ENCODE results near the gene PTDSS2.

Gene PTDSS2

DNA sequence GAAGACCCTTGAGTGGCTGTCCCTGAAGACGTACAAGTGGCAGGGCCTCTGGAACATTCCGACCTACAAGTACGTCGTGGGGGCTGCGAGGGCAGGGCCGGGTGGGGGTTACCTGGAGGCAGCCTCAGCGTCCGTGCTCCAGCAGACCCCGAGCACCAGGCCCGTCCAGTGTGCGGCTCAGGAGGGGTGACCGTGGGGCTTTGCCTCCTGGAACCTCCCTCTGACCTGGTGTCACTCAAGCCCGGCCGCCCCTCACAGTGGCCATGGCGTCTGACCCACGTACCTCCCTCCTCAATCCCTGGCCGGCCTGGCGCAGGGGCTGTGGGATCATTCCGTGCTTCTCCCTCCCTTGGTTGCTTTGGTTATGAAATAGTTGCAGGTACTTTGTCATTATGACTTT is 38.5 kb downstream of the PTDSS2 start:
- no peak overlapping the region for H3K4me3 ChIP-seq (ENCODE audit: low read depth, low read length)

DNA sequence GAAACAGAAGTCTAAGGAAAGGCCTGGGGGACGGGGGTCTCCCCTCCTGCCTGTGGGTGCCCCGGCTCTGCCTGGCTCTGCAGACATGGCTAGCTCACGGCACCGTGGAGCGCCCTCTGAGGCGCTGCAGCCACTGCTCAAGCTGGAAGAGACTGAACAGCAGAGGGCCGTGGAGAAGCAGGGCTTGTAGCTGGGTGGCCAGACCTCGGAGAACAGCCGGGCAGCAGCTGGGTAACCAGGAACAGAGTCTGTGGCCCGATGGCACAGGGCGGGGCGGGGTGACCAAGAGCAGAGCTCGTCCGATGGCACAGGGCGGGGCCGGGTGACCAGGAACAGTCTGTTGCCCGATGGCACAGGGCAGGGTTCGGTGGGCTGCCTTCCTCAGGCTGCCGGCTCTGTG is 38.9 kb downstream of the PTDSS2 start:
- no peak overlapping the region for H3K4me3 ChIP-seq (ENCODE audit: low read depth, low read length)

GRCh38 chr11:489610-490185 is 39.6 kb downstream of the PTDSS2 start:
- H3K4me3 ChIP-seq (ENCODE audit: low read depth, low read length), result no peak overlapping the region

GRCh38 chr11:490186-490929 is 40.3 kb downstream of the PTDSS2 start:
- H3K4me3 ChIP-seq (ENCODE audit: low read depth, low read length), result no peak overlapping the region

DNA sequence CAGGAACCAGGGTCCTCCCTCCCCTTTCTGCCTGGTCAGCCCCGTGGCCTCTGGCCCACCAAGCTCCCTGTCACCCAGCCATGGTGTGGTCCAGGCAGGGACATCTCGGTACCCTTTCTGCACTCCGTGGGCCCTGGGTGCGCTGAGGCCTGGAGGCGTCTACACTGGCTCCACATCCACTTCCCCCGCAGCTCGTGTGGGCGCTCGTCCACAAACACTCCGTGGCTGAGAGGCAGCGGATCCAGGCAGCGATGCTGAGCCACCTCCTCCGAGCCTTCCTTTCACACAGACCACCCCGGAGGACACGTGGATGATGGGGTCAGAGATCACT is 40.8 kb downstream of the PTDSS2 start:
- no peak overlapping the region for H3K4me3 ChIP-seq (ENCODE audit: low read depth, low read length)

DNA sequence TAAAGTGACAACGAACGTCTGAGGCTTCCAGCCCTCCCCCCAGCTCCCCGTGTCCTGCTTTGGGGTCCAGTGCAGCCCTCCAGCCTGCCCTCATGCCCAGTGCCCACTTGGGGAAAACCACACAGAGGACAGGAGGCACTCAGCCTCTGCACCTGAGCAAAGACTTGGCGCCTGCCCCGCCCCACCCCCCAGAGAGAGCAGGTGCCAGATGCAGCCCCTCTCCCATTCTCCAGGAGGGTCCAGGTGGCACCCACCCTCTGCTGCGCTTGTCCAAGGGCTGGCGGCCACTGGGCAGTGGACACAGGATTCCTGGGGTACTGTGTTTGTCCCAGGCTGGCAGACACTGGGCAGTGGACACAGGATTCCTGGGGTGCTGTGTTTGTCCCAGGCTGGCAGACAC is 41.3 kb downstream of the PTDSS2 start:
- H3K4me3 ChIP-seq (ENCODE audit: low read depth, low read length), result no peak overlapping the region

GRCh38 chr11:492427-493226 is 42.5 kb downstream of the PTDSS2 start:
- no peak overlapping the region for H3K4me3 ChIP-seq (ENCODE audit: low read depth, low read length)

- H3K4me3 ChIP-seq (ENCODE audit: low read depth, low read length), result no peak overlapping the region
Measured at GRCh38 chr11:494761-495536, 44.9 kb downstream of the PTDSS2 start.

- no peak overlapping the region for H3K4me3 ChIP-seq (ENCODE audit: low read depth, low read length)
Measured at GRCh38 chr11:495537-495931, 45.5 kb downstream of the PTDSS2 start.

GRCh38 chr11:496834-497564 is 46.9 kb downstream of the PTDSS2 start:
- no peak overlapping the region for H3K4me3 ChIP-seq (ENCODE audit: low read depth, low read length)

DNA sequence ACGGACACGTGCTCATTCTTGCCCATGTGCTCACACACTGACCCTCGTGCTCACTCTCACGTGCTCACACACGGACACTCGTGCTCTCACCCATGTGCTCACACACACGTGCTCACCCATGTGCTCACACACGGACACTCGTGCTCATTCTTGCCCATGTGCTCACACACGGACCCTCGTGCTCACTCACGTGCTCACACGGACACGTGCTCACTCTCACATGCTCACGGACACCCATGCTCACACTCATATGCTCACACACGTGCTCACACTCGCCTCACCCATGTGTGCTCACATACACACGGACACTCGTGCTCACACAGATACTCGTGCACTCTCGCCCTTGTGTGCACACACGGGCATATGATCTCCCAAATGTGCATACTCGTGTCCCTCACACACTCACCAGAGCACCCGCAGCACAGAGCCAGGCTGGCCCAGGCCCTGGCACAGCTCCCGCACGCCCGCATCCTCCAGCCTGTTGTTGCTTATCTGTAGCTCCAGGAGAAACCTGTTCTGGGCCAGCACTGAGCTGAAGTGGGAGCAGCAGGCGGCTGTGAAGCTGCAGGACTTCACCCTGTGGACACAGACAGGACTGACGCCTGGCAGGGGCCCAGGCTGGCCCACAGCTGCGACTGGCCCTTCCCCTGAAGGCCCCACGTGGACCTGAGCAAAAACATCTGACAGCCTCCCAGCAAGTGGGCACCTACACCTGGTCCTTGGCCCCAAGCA is 47.7 kb downstream of the PTDSS2 start:
- H3K4me3 ChIP-seq (ENCODE audit: low read depth, low read length), result no peak overlapping the region

DNA sequence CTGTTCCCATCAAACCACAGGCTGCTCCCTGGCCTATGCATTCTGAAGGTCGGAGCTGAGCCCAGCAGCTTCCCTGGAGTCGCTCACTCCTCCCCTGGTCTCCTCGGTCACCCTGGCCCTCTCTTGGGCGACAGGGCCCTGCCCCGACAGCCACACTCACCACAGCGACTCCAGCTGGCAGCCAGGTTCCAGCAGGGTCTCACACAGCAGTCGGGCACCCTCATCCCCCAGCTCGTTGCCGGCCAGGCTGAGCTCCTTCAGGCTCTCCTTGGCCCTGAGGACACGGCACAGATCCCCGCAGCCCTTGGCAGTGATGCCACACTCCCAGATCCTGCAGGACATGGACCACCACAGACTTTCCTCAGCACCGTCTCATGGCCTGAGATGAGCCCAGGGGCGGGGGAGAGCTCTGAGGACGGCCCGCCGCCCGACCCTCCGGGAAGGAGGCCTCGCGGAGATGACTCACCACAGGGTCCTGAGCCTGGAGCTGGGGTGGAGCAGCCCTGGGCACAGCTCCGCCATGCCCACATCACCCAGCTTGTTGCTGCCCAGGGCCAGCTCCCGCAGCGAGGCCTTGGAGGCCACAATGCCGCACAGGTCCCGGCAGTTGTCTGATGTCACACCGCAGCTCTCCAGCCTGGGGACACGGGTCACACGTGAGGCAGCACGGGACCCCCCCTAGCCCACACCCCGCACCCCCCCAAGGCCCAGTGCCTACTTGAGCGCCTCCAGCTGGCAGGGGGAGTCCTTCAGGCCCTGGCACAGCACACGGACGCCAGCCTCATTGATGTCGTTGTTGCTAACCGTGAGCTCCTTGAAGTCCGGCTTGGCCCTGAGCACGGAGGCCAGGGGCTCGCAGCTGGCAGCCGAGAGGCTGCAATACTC is 48.5 kb downstream of the PTDSS2 start:
- no peak overlapping the region for H3K4me3 ChIP-seq (ENCODE audit: low read depth, low read length)

GRCh38 chr11:499201-500076 is 49.4 kb downstream of the PTDSS2 start:
- H3K4me3 ChIP-seq (ENCODE audit: low read depth, low read length), result no peak overlapping the region

GRCh38 chr11:501001-501682 is 51.1 kb downstream of the PTDSS2 start:
- no peak overlapping the region for H3K4me3 ChIP-seq (ENCODE audit: low read depth, low read length)

DNA sequence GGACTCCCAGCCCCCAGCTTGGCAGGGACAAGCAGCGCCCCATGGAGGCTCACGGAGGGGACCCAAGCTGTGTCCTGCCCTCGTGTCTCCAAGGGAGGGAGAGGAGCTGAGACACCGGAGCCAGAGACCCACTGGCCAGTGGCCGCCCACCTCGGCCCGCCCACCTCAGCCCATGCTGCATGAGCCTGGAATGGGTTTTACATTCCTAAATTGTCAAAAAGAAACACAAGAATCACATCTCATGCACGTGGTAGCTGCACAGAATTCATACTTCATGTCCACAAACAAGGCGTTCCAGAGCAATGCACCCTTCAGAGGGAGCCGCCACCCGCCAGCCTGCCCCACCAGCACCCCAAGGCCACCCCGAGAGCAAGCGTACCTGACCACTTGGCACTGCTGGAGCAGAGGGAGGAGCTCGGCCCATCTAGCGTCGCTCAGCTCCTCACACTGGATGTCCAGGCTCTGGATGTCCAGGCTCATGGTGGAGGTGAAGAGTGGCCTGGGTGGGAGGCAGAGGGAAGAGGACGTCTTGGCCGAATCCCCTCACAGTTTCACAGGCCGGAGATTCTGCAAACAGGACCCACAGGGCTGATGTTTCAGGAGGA is 51.7 kb downstream of the PTDSS2 start:
- no peak overlapping the region for H3K4me3 ChIP-seq (ENCODE audit: low read depth, low read length)

DNA sequence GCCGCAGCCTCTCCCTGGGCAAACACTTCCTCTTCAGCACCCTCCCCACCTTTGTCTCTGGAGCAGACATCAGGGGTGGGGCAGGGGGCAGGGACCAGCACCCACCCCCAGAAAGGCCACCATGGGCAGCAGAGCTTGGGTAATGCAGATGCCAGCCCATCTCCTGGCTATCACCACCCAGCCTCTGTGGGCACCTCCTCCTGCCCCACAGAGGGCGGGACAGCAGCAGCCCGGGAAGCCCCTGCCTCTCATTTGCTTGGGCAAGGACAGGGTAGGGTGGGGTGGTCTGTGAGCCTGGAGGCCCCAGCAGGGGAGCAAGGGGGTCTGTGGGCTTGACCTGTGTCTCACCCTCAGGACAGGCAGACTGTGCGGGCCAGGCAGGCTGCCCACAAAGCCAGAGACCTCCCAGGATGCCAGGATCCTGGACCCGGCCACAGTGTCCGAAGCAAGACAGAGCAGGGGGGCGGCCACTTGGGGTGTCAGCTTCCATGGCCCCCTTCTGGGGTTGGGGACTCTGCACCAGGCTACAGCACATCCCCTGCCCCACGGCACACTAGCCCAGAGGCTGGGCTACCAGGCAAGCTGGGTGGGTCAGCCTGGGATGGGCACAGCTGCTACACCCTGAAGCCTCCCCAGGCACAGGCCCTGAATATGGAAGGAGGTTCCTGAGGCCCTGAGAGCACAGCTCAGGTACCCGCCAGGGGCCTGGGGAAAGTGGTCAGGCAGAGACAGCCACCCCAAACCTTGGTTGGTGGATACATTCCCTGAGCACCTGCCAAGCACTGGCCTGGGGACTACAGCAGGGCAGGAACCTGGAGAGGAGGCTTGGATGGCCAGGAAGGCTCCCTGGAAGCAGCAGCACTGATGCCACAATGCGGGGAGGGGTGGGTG is 52.5 kb downstream of the PTDSS2 start:
- H3K4me3 ChIP-seq (ENCODE audit: low read depth, low read length), result no peak overlapping the region
